ENCODE data around the gene OGFOD3.
"Not testable (repeated sequence)": the region's sequence is repeated elsewhere in the genome, so short reads cannot be mapped to it uniquely, and the experiment has no call there.

Gene OGFOD3

GRCh38 chr17:82432017-82432416, 13.6 kb upstream of the OGFOD3 start:
- no peak for DNase-seq

- no peak for DNase-seq
Observed at GRCh38 chr17:82429824-82430223, 11.4 kb upstream of the OGFOD3 start.

- no peak for DNase-seq
Observed at GRCh38 chr17:82428546-82428945, 10.2 kb upstream of the OGFOD3 start.

GRCh38 chr17:82424863-82425159, 6.4 kb upstream of the OGFOD3 start:
- no peak for DNase-seq

- DNase-seq: peak; percentile 67 to 79
Observed at GRCh38 chr17:82424001-82424862, 5.8 kb upstream of the OGFOD3 start.

GRCh38 chr17:82419540-82419939, 1.2 kb upstream of the OGFOD3 start:
- DNase-seq: no peak

GRCh38 chr17:82416771-82417170, 1.6 kb downstream of the OGFOD3 start:
- DNase-seq: peak in 1 of 2 experiments; percentile 21

- DNase-seq: no peak
Observed at GRCh38 chr17:82416264-82416663, 2.1 kb downstream of the OGFOD3 start.

GRCh38 chr17:82415786-82416185, 2.6 kb downstream of the OGFOD3 start:
- DNase-seq: no peak

- DNase-seq: no peak
Observed at GRCh38 chr17:82415336-82415735, 3.0 kb downstream of the OGFOD3 start.

GRCh38 chr17:82414548-82415281, 3.7 kb downstream of the OGFOD3 start:
- DNase-seq: peak; percentile 22 to 84

- no peak for DNase-seq
Observed at GRCh38 chr17:82412535-82413520, 5.6 kb downstream of the OGFOD3 start.

- not testable (repeated sequence) for DNase-seq
Observed at GRCh38 chr17:82412081-82412480, 6.3 kb downstream of the OGFOD3 start.

- DNase-seq: no peak
Observed at GRCh38 chr17:82411396-82412053, 6.9 kb downstream of the OGFOD3 start.

GRCh38 chr17:82410014-82410716, 8.2 kb downstream of the OGFOD3 start:
- no peak for DNase-seq

GRCh38 chr17:82408938-82409318, 9.5 kb downstream of the OGFOD3 start:
- no peak for DNase-seq

GRCh38 chr17:82408288-82408937, 10.0 kb downstream of the OGFOD3 start:
- DNase-seq: no peak

- no peak for DNase-seq
Observed at GRCh38 chr17:82407255-82407654, 11.1 kb downstream of the OGFOD3 start.

GRCh38 chr17:82406131-82406671, 12.2 kb downstream of the OGFOD3 start:
- DNase-seq: no peak

GRCh38 chr17:82405051-82405450, 13.3 kb downstream of the OGFOD3 start:
- no peak for DNase-seq
